ENCODE results near the gene GCNA.
"Not testable (repeated sequence)": the region's sequence is repeated elsewhere in the genome, so short reads cannot be mapped to it uniquely, and the experiment has no call there.

GCNA gene

DNA sequence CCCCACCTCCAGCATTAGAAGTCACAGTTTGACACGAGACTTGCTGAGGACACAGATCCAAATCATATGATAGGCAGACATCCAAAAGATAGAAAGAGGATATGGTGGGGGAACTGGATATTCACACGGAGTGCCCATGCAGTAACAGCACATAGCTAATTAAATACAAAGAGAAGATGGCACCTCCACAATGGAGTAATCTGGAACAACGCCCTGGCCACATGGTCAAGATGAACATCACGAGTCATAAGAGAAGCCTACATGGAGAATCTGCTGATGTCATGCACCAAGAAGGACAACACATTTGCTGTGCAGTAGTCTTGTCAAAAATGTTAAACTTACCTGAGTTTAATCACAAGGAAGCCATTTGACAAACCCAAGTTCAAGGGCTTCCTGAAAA lies 79.0 kb downstream of the GCNA start:
- CTCF ChIA-PET, result no interaction called here

DNA sequence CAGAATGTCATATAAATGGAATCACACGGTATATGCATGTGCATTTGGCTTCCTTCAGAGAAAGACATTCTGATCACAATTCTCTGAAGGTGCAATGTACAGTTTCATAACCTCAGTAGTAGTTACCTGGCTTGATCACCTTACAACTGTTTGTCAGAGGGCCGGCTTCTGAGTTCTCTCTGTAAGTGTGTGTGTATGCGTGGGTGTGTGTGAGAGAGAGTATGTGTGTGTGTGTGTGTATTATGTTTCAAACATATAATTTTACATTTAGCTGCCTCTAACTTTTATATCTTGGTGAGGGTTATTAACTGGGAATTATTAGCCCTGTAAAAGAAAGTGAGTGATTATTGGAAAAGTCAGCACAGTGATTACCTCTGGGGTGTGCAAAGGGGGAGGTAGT lies 81.1 kb downstream of the GCNA start:
- Mint-ChIP-seq H3K27me3 (peaks cover 37% of the 10 kb centered on the region), H3K36me3 (no peaks in the 10 kb centered on the region), H3K9me3 (no peaks in the 10 kb centered on the region), H3K27ac (no peak overlapping the region), H3K4me3 (no peak overlapping the region), H3K4me1 (peaks cover 30% of the 10 kb centered on the region)
- no peak for DNase-seq
- CTCF ChIA-PET, result no interaction called here

More for the DNA sequence above, 79.0 kb downstream of the GCNA start:
- no peak for DNase-seq
- H3K27ac Mint-ChIP-seq, result no peak overlapping the region
- no peak overlapping the region for H3K4me3 Mint-ChIP-seq
- H3K9me3 Mint-ChIP-seq, result no peaks in the 10 kb centered on the region
- peaks cover 16% of the 10 kb centered on the region for H3K4me1 Mint-ChIP-seq
- H3K27me3 Mint-ChIP-seq, result peaks cover 37% of the 10 kb centered on the region
- H3K36me3 Mint-ChIP-seq, result no peaks in the 10 kb centered on the region

DNA sequence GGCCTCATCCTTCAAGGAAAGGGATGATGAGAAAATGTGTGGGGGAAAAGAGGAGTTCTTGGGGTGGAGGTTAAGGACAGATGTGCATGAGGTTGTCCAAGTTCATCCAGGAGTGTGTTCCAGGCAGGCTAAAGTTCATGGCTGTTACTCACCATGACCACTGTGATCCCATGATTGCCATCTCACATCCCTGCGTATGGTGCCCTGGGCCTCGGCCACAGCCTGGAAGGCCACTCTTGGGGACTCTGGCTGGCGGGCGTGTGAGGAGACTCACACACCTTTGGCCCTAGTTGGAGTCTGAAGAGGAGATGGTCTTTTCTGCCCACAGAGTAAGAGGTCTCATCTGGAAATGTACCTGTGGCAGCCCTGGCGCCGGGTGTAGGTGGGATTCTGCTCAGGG lies 81.7 kb downstream of the GCNA start:
- no peak for DNase-seq
- no peaks in the 10 kb centered on the region for H3K36me3 Mint-ChIP-seq

DNA sequence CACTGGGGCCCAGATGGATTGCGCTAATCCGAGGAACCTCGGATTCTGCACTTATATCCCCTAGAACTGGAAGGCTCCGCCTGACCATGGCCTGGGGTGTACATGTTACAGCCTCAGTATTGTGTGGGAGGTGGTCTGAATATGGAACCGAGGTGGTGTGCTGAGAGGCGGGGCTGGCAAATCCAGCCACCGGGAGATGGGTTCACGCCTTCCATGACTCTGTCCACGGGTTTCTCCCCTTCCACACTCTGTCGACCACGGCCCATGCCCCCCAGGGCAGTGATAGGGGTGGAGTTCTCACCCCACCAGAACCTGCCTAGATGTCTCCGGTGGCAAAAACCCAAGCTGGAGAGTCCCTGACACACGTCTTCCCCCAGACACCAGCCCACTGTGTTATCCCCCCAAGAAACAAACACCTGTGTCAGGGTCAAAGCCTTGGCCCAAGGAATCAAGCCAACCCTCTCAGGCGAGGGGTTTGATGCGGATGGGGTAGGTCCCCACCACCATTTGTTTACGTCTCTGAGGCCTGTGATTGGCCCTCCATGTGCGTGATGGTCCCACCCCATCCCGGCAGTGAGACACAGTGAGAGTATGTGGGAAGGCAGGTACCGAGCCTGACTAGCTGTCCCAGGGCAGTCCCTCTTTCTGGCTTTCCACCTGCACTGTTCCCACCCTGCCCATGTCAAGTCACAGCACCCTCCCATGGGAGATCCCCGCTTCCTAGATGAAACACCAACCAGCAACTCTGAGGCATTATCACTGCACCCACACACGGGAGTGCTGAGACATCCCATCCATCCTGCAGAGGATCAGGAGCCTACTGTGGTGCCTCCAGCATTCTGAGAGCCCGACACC lies 82.6 kb downstream of the GCNA start:
- CTCF ChIA-PET, result no interaction called here
- H3K36me3 Mint-ChIP-seq, result no peaks in the 10 kb centered on the region
- peaks cover 30% of the 10 kb centered on the region for H3K4me1 Mint-ChIP-seq
- no peaks in the 10 kb centered on the region for H3K9me3 Mint-ChIP-seq
- DNase-seq, result no peak
- H3K27me3 Mint-ChIP-seq, result peaks cover 42% of the 10 kb centered on the region
- H3K4me3 Mint-ChIP-seq, result no peak overlapping the region
- H3K27ac Mint-ChIP-seq, result no peak overlapping the region

More for the DNA sequence above, 81.7 kb downstream of the GCNA start:
- Mint-ChIP-seq H3K4me3 (no peak overlapping the region), H3K27ac (no peak overlapping the region), H3K27me3 (peaks cover 40% of the 10 kb centered on the region), H3K4me1 (peaks cover 30% of the 10 kb centered on the region), H3K9me3 (no peaks in the 10 kb centered on the region)
- CTCF ChIA-PET, result no interaction called here

DNA sequence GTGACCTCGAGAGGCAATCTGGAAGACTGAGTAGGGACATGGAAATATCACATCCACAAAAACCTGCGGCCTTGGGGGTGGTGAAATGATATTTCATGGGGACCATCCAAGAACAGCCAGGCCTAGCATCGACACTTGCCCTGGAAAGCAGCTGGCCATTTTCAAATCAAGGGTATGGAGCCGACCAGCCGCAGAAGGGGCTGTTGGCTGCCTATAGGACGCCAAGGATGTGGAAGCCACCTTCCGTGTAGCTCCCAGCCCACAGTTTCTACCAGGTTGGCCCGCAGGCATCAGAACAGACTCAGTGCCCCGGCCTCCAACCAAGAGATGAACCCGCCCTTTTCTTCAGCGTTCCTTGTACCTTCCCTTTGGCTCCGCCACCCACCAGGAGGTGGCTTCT lies 83.7 kb downstream of the GCNA start:
- Mint-ChIP-seq H3K27me3 (peaks cover 36% of the 10 kb centered on the region), H3K4me1 (peaks cover 26% of the 10 kb centered on the region), H3K36me3 (no peaks in the 10 kb centered on the region), H3K9me3 (no peaks in the 10 kb centered on the region), H3K27ac (no peak overlapping the region), H3K4me3 (no peak overlapping the region)
- CTCF ChIA-PET, result no interaction called here
- DNase-seq, result no peak

DNA sequence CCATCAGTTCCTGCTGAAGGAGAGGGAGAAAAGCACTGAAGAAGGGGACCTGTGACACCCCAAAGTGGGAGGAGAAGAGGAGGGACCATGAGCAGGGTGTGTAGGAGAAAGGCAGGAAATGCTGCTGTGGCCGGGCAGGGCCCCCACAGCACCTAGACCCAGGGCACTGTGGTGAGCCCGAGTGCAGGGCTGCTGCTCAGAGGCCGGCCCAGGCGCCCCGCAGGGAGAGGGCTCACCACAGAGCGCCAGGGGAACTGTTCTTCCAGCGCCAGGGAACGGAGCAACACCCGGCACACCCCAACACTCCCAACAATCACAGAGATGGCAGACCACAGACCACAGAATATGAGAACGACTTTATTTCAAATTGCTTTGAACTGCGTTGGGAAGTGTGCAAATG lies 84.4 kb downstream of the GCNA start:
- CTCF ChIA-PET, result not testable (repeated sequence)
- peak overlapping the region; percentile 21 for H3K4me3 Mint-ChIP-seq

More for the DNA sequence above, 84.4 kb downstream of the GCNA start:
- Mint-ChIP-seq H3K27ac (peak overlapping the region; percentile 19), H3K4me1 (peaks cover 21% of the 10 kb centered on the region), H3K27me3 (peaks cover 30% of the 10 kb centered on the region)
- H3K36me3 Mint-ChIP-seq, H3K9me3 Mint-ChIP-seq: not testable (repeated sequence)
- DNase-seq, result peak; percentile 30
